Vagina (tissue), 2 donors: ENCODE measurements around the gene ERC2.

Source experiments
- POLR2A ChIP-seq, 2 donors: fragments of 450-650 bp; IDR thresholded peaks; one replicate each; pipeline ENCODE4 v1.6.1; 2017; ENCODE audit warnings: antibody characterized with exemption in 2 of 2, mild to moderate bottlenecking in 2 of 2, moderate library complexity in 2 of 2
- POLR2AphosphoS5 ChIP-seq, 2 donors: sonication (generic); formaldehyde crosslinking; IDR thresholded peaks; one replicate each; pipeline ENCODE4 v1.9.0; 2017; ENCODE audit warnings: antibody characterized with exemption in 2 of 2, mild to moderate bottlenecking in 2 of 2, low read depth in 1 of 2; ENCODE audit not compliant: insufficient read depth in 1 of 2

DNA sequence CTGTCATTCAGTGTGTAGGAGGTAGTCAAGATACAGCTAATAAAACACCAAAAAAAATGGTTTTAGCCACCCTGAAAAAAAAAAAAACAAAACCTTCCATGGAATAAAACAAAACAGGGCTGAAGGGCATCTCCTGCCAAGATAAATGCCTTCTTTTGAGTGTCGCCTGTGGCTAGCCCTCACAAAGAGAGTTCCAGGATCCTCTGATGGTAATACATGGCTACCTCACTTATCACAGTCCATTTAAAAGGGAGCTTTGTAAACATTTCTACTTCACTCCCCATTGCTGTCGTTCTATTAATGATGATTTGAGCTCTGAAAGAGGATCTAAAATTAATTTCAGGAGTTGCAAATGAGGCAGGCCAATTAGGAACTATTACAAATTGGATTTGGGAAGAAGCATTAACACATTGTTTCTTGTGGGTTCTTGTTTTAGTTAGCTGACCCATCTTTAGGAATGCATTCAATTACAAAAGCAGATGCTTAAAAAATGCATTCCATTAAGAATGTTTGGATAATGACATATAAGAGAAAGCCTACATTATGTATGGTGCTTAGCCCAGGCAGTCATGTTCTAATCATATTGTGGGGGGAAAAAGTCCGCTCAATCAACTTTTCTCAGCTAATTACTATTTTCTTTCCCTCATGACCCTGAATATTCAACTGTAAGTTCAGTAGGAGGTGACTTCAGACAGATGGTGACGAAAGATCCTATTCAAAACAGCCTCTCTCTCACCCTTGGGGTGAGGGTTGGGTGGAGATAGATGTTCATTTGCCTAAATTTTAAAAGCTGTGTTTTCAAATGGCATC is 726.0 kb downstream of the ERC2 start:
- TF ChIP-seq POLR2A (IDR thresholded peaks at IDR 0.05) (no peak), POLR2AphosphoS5 (IDR thresholded peaks at IDR 0.05; ENCODE audit: insufficient read depth in 1 of 2, low read depth in 1 of 2) (no peak)
